Peyer's patch (tissue), 4 donors: ENCODE data around the gene SLC22A3. TPM values are rescaled to one million over a fixed set of nuclear protein-coding genes. Genes with fewer than 3 reads are reported as not detected.

ENCODE experiments used
- DNase-seq, 3 donors: peaks; one replicate each; pipeline ENCODE4 v3.0.0-alpha.2; 2017 to 2019
- H3K27ac ChIP-seq, 4 donors: fragments of 200-600 bp; sonication (generic); one replicate each; pipeline ENCODE4 v1.5.1; 2016 to 2019
- H3K27me3 ChIP-seq, 2 donors: fragments of 200-600 bp; sonication (generic); one replicate each; pipeline ENCODE4 v1.5.1; 2019
- H3K36me3 ChIP-seq, 3 donors: fragments of 200-600 bp; sonication (generic); one replicate each; pipeline ENCODE4 v1.5.1; 2016 to 2019
- H3K4me1 ChIP-seq, 4 donors: fragments of 200-600 bp; sonication (generic); one replicate each; pipeline ENCODE4 v1.5.1; 2016 to 2019
- H3K4me3 ChIP-seq, 4 donors: fragments of 200-600 bp; sonication (generic); 1 replicate in 3 of 4; 2 replicates in 1 of 4; pipeline ENCODE4 v1.5.1; 2016 to 2019; ENCODE audit warnings: mild to moderate bottlenecking in 1 of 4
- H3K9me3 ChIP-seq, 4 donors: fragments of 200-600 bp; sonication (generic); one replicate each; pipeline ENCODE4 v1.5.1; 2016 to 2019; ENCODE audit warnings: mild to moderate bottlenecking in 1 of 4
- POLR2A ChIP-seq, 2 donors: fragments of 450-650 bp; IDR thresholded peaks; one replicate each; pipeline ENCODE4 v1.5.1; 2017; ENCODE audit warnings: antibody characterized with exemption in 2 of 2, mild to moderate bottlenecking in 2 of 2, moderate library complexity in 2 of 2
- total RNA-seq, 4 donors: library from RNA; depleted of rRNA; stranded (reverse); fragments of >200 nt; gene quantifications; one replicate each; pipeline ENCODE4 v1.1.0, GENCODE V29; 2016
- TF ChIP-seq, protein P1 (sequence below), 6 experiments: fragments of 450-650 bp in 4 of 6; fragments of 200-600 bp in 2 of 6; sonication (generic) in 1 of 6; IDR thresholded peaks; one replicate each; pipeline ENCODE4 v1.5.1; 2017 to 2019; ENCODE audit warnings: antibody characterized with exemption in 6 of 6, mild to moderate bottlenecking in 3 of 6, moderate library complexity in 1 of 6

Gene SLC22A3
- total RNA-seq, 4 donors from 2014 or later: 2.5 to 10.6 (median 8.9) TPM

DNA sequence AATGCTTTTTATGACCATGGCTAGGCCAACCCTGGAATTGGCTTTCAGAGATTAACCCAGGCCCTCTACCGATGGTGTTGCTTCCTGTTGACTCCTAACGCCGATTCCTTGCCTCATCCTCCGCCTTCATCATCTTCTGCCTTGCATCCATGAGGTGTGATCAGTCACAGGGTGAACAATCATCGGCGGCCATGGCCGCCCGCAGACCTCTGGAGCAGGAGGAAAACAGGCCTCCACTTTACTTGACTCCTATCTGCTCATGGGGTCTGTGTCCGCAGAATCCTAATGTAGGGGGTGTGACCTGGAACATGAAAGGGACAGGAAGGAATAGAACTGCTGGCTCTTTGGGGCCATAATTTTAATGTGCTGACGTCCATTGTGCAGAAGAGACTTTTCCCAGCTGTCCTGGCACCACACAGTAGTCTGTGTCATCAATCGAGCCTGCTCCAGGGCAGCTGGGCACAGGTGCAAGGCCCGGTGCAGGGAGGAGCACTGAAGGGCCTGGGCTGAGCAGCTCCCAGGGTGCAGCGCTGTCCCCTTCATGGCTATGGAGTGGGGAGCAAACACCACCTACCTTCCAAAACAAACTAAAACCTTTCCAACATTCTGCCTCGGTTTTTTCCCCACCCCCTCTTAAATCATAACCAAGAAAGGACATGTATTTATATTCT, 8.0 kb downstream of the SLC22A3 start:
- no peak overlapping the region for H3K4me3 ChIP-seq
- H3K9me3 ChIP-seq: no peaks in the 10 kb centered on the region
- no peaks in the 10 kb centered on the region for H3K36me3 ChIP-seq
- no peak for DNase-seq
- no peaks in the 10 kb centered on the region for H3K4me1 ChIP-seq
- TF ChIP-seq POLR2A (IDR thresholded peaks at IDR 0.05): no peak
- TF ChIP-seq, protein P1, sequence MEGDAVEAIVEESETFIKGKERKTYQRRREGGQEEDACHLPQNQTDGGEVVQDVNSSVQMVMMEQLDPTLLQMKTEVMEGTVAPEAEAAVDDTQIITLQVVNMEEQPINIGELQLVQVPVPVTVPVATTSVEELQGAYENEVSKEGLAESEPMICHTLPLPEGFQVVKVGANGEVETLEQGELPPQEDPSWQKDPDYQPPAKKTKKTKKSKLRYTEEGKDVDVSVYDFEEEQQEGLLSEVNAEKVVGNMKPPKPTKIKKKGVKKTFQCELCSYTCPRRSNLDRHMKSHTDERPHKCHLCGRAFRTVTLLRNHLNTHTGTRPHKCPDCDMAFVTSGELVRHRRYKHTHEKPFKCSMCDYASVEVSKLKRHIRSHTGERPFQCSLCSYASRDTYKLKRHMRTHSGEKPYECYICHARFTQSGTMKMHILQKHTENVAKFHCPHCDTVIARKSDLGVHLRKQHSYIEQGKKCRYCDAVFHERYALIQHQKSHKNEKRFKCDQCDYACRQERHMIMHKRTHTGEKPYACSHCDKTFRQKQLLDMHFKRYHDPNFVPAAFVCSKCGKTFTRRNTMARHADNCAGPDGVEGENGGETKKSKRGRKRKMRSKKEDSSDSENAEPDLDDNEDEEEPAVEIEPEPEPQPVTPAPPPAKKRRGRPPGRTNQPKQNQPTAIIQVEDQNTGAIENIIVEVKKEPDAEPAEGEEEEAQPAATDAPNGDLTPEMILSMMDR (IDR thresholded peaks at IDR 0.05): no peak
- no peak overlapping the region for H3K27ac ChIP-seq
- no peaks in the 10 kb centered on the region for H3K27me3 ChIP-seq

DNA sequence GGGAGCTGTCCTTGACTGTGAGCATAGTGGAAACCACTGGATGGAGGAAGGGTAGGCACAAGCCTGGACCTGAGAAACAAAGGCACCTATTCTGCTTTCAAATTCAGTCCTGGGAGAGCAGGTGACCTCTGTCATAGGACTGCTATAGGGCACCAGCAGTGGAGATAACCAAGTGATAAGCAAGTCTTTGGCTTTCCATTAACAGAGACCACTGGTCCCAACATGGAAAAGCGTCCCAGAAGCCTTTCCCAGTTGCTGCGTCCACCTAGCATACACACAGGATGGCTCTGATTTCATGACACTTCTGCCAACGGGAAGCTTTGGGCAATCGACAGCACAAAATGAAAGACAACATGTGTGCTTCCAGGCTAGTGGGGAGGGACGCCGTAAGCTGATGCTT, 8.9 kb downstream of the SLC22A3 start:
- H3K36me3 ChIP-seq: no peaks in the 10 kb centered on the region
- no peak overlapping the region for H3K4me3 ChIP-seq
- no peaks in the 10 kb centered on the region for H3K9me3 ChIP-seq
- DNase-seq: no peak
- TF ChIP-seq, protein P1 (IDR thresholded peaks at IDR 0.05): no peak
- no peak for TF ChIP-seq POLR2A (IDR thresholded peaks at IDR 0.05)
- no peaks in the 10 kb centered on the region for H3K4me1 ChIP-seq
- no peaks in the 10 kb centered on the region for H3K27me3 ChIP-seq
- no peak overlapping the region for H3K27ac ChIP-seq

DNA sequence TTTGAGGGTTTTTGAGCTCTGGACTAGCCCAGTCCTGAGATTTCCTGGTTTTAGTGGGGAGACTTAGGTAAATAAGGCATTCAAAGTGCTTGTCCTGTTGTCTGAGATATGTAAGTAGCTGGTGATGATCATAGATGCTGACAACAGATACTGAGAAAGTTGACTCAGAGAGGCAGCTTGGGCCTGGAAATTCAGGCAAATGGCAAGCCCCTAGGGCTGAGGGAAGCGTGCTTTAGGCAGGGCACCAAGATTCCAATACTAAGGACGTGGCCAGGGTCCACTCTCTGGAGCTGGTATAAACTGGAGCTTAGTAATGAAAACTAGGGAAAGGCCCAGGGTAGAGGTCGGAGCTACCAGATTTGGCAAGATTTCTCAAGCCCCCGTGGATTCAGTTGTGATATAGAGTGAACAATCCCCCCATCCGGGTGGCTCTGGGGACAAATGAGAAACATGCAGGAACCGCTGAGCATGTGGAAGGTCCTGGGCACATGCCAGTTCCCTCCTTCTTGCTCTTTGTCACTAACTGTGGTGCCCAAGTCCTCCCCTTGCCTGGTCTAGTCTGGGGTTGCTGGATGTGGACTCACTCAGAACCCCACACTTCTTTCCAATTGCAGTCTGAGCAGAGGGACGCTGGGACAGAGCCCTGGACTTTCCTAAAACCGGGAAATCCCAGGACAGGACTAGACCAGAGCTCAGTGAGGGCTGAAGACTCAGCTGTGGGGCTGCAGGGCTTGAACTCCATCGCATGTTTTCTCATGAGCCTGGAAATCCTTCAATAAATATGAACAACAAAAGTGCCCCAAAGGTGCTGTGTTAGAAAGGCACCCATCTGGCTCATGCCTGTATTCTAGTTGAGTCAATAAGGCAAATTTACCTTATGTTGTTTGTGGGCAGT, 10.3 kb downstream of the SLC22A3 start:
- Histone ChIP-seq H3K36me3 (no peaks in the 10 kb centered on the region), H3K4me1 (no peaks in the 10 kb centered on the region), H3K4me3 (no peak overlapping the region), H3K27ac (no peak overlapping the region), H3K9me3 (no peaks in the 10 kb centered on the region), H3K27me3 (no peaks in the 10 kb centered on the region)
- DNase-seq: no peak
- no peak for TF ChIP-seq POLR2A (IDR thresholded peaks at IDR 0.05)
- TF ChIP-seq, protein P1 (IDR thresholded peaks at IDR 0.05): no peak

DNA sequence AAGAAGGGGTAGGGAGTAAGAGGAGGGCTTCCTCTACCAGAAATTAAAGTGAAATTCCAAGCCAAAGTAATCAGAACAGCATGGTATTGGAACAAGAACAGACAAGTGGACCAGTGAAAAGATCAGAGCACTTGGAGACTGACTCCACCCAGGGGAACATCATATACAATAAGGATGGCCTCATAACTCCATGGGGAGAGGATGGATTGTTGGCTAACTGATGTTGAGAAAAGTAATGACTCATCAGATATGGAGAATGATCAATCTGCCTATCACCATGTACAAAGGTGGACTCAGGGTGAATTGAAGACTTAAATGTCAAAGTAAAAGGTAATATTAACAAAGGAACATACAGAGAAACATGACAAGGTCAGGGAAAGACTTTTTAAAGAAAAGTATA, 12.8 kb downstream of the SLC22A3 start:
- H3K27ac ChIP-seq: no peak overlapping the region
- TF ChIP-seq, protein P1 (IDR thresholded peaks at IDR 0.05): no peak
- no peak for TF ChIP-seq POLR2A (IDR thresholded peaks at IDR 0.05)
- DNase-seq: no peak
- H3K27me3 ChIP-seq: no peaks in the 10 kb centered on the region
- H3K36me3 ChIP-seq: no peaks in the 10 kb centered on the region
- H3K4me1 ChIP-seq: no peaks in the 10 kb centered on the region
- H3K4me3 ChIP-seq: no peak overlapping the region
- no peaks in the 10 kb centered on the region for H3K9me3 ChIP-seq

DNA sequence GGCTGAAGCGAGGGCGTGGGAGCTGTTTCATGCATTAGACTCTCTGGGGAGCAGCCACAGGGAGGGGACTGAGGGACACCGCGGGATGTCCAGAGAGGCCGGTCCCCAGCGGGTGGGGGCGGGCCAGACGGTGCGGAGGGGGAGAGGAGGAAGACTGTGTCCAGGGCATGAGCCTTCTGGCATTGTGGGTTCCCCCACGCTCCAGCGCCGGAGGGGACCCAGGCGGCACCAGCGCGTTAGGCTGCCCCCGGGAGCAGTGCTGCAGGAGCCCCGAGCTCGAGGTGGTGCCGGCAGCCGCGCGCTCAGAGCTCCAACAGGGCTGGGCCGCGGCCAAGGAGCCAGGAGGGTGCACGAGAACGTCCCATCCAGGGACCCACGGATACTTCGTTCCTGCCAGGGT, 14.4 kb downstream of the SLC22A3 start:
- no peaks in the 10 kb centered on the region for H3K9me3 ChIP-seq
- no peaks in the 10 kb centered on the region for H3K27me3 ChIP-seq
- no peak for DNase-seq
- H3K4me1 ChIP-seq: no peaks in the 10 kb centered on the region
- H3K27ac ChIP-seq: no peak overlapping the region
- H3K36me3 ChIP-seq: no peaks in the 10 kb centered on the region
- TF ChIP-seq POLR2A (IDR thresholded peaks at IDR 0.05): no peak
- TF ChIP-seq, protein P1 (IDR thresholded peaks at IDR 0.05): no peak
- H3K4me3 ChIP-seq: no peak overlapping the region
